HCT116 (cell line): ENCODE data around the gene ACSS2. TPM values are rescaled to one million over a fixed set of nuclear protein-coding genes. Genes with fewer than 3 reads are reported as not detected.

Experiments used
- ATAC-seq: fragments of 200-7000 bp; cut with Tn5 transposase; 2 replicates; pipeline ENCODE4 v1.9.1; 2020; ENCODE audit warnings: mild to moderate bottlenecking, moderate library complexity
- BruUV-seq: library from RNA; stranded (reverse); fragments of 400-500 nt; replicated peaks from 2 replicates; lab custom pipeline; 2021; lab: Mats Ljungman, UMichigan
- CTCF ChIA-PET: fragments of 300-600 bp; sonication (Branson Sonifier 250); formaldehyde crosslinking; loops from one replicate; lab custom pipeline; 2021; ENCODE audit warnings: antibody characterized with exemption; lab: Charles Lee
- POLR2A ChIA-PET: fragments of 300-600, 350-600 bp; sonication (Branson Sonifier 250); formaldehyde crosslinking; loops from one replicate; lab custom pipeline; 2021; ENCODE audit warnings: antibody characterized with exemption; lab: Charles Lee
- RAD21 ChIA-PET, 2 experiments: fragments of 300-600 bp; sonication (Branson Sonifier 250); formaldehyde crosslinking; loops; one replicate each; lab custom pipeline; 2023; ENCODE audit warnings: low total read pairs in 2 of 2; ENCODE audit not compliant: uncharacterized antibody in 2 of 2, unreplicated experiment in 2 of 2, low non-redundant PET in 1 of 2; lab: Charles Lee
- DNase-seq: peaks from one replicate; pipeline ENCODE4 v3.0.0-alpha.2; 2010; ENCODE audit warnings: low read depth, low spot score
- H2AFZ ChIP-seq: fragments of 200-600 bp; shearing (Covaris generic), sonication (generic); 2 replicates; pipeline ENCODE4 v1.6.1; 2017; ENCODE audit warnings: low read depth, mixed run types, mixed read lengths, antibody characterized with exemption, low read length; ENCODE audit not compliant: poor library complexity, severe bottlenecking
- H3K27ac ChIP-seq: 2 replicates; pipeline ENCODE4 v1.5.1; 2012; ENCODE audit warnings: low read depth, low read length
- H3K27me3 ChIP-seq: fragments of 200-600 bp; sonication (generic); 2 replicates; pipeline ENCODE4 v1.6.1; 2016; ENCODE audit warnings: mixed run types, low read length, mixed read lengths; ENCODE audit not compliant: insufficient read depth
- H3K36me3 ChIP-seq, 2 experiments: fragments of 200-500 bp in 1 of 2; fragments of 200-600 bp in 1 of 2; sonication (Bioruptor generic) in 1 of 2; sonication (generic) in 1 of 2; 2 replicates each; pipeline versions ENCODE4 v1.5.1 to v1.6.1; 2014 to 2016; ENCODE audit warnings: low read length in 2 of 2, inconsistent platforms in 1 of 2, mixed read lengths in 1 of 2, mixed run types in 1 of 2; ENCODE audit not compliant: insufficient read depth in 2 of 2, control insufficient read depth in 1 of 2
- H3K4me1 ChIP-seq, 2 experiments: fragments of 200-600 bp in 1 of 2; sonication (generic) in 1 of 2; 2 replicates each; pipeline versions ENCODE4 v1.5.1 to v1.6.1; 2012 to 2017; ENCODE audit warnings: low read length in 2 of 2, inconsistent platforms in 1 of 2, mild to moderate bottlenecking in 1 of 2, mixed read lengths in 1 of 2, mixed run types in 1 of 2, moderate library complexity in 1 of 2; ENCODE audit not compliant: insufficient read depth in 2 of 2, control insufficient read depth in 1 of 2
- H3K4me2 ChIP-seq: fragments of 200-600 bp; sonication (generic); 2 replicates; pipeline ENCODE4 v1.6.1; 2017; ENCODE audit warnings: mixed run types, low read length, mixed read lengths
- H3K4me3 ChIP-seq, 2 experiments: fragments of 200-600 bp in 1 of 2; sonication (generic) in 1 of 2; replicated peaks in 1 of 2; 2 replicates each; pipeline ENCODE4 v1.5.1; 2011 to 2016; ENCODE audit warnings: low read length in 2 of 2, control low read depth in 1 of 2, low read depth in 1 of 2, mild to moderate bottlenecking in 1 of 2, mixed read lengths in 1 of 2, mixed run types in 1 of 2
- H3K79me2 ChIP-seq: fragments of 200-600 bp; sonication (generic); 2 replicates; pipeline ENCODE4 v1.6.1; 2017; ENCODE audit warnings: mild to moderate bottlenecking, mixed run types, low read length, moderate library complexity, mixed read lengths; ENCODE audit not compliant: insufficient read depth
- H3K9ac ChIP-seq: fragments of 200-600 bp; sonication (generic); 2 replicates; pipeline ENCODE4 v1.6.1; 2016; ENCODE audit warnings: low read length, mixed read lengths
- H3K9me2 ChIP-seq: fragments of 200-600 bp; sonication (generic), shearing (Covaris generic); 2 replicates; pipeline ENCODE4 v1.6.1; 2017; ENCODE audit warnings: mixed run types, mild to moderate bottlenecking, moderate library complexity; ENCODE audit not compliant: insufficient read depth
- H3K9me3 ChIP-seq, 2 experiments: fragments of 200-500 bp in 1 of 2; fragments of 200-600 bp in 1 of 2; sonication (Bioruptor generic) in 1 of 2; sonication (generic) in 1 of 2; 2 replicates each; pipeline ENCODE4 v1.6.1; 2014 to 2017; ENCODE audit warnings: low read length in 2 of 2, mixed read lengths in 2 of 2, inconsistent platforms in 1 of 2, low read depth in 1 of 2, mild to moderate bottlenecking in 1 of 2, mixed run types in 1 of 2, moderate library complexity in 1 of 2; ENCODE audit not compliant: control insufficient read depth in 1 of 2, insufficient read depth in 1 of 2
- H4K20me1 ChIP-seq: fragments of 200-600 bp; sonication (generic), shearing (Covaris generic); 2 replicates; pipeline ENCODE4 v1.6.1; 2017; ENCODE audit warnings: mixed run types, mild to moderate bottlenecking, moderate library complexity; ENCODE audit not compliant: insufficient read depth
- CBX3 ChIP-seq: IDR thresholded peaks from 2 replicates; pipeline ENCODE4 v1.6.1; 2012; ENCODE audit warnings: low read depth
- CEBPB ChIP-seq: IDR thresholded peaks from 2 replicates; pipeline ENCODE4 v1.6.1; 2012; ENCODE audit warnings: low read depth
- ELF1 ChIP-seq: IDR thresholded peaks from 2 replicates; pipeline ENCODE4 v1.6.1; 2012; ENCODE audit warnings: low read depth, borderline replicate concordance
- EZH2phosphoT487 ChIP-seq: fragments of 200-600 bp; IDR thresholded peaks from 2 replicates; pipeline ENCODE4 v1.6.1; 2018; ENCODE audit warnings: antibody characterized with exemption, borderline replicate concordance
- FOSL1 ChIP-seq: IDR thresholded peaks from 2 replicates; pipeline ENCODE4 v1.6.1; 2012; ENCODE audit warnings: low read depth
- POLR2A ChIP-seq: IDR thresholded peaks from 2 replicates; pipeline ENCODE4 v1.7.0; 2011; ENCODE audit warnings: borderline replicate concordance; ENCODE audit not compliant: insufficient read depth, insufficient read length; ENCODE audit errors: extremely low read depth
- SP1 ChIP-seq: IDR thresholded peaks from 2 replicates; pipeline ENCODE4 v1.6.1; 2012; ENCODE audit warnings: low read depth
- SRF ChIP-seq: IDR thresholded peaks from 2 replicates; pipeline ENCODE4 v1.6.1; 2012; ENCODE audit warnings: low read depth
- ZFX ChIP-seq: fragments of 450-650 bp; IDR thresholded peaks from 2 replicates; pipeline ENCODE4 v1.6.1; 2017
- ZNF274 ChIP-seq: fragments of 200-500 bp; sonication (Bioruptor generic); IDR thresholded peaks from 2 replicates; pipeline ENCODE4 v1.6.1; 2014; ENCODE audit warnings: mild to moderate bottlenecking, low read depth, low read length, inconsistent platforms
- intact Hi-C: fragments of 100-400 bp; cut with micrococcal nuclease; formaldehyde crosslinking; loops from 2 replicates; pipeline ENCODE4 v1.10.0; 2022
- total RNA-seq: library from RNA; stranded (reverse); gene quantifications from one replicate; pipeline ENCODE4 v1.2.1, GENCODE V29; 2021; ENCODE audit not compliant: unreplicated experiment
- TF ChIP-seq, protein P1 (sequence below), 3 experiments: fragments of 200-600 bp in 1 of 3; sonication (generic) in 1 of 3; IDR thresholded peaks in 2 of 3; conservative IDR thresholded peaks in 1 of 3; 2 replicates each; pipeline ENCODE4 v1.5.1; 2012 to 2017; ENCODE audit warnings: low read depth in 2 of 3, low read length in 2 of 3, antibody characterized with exemption in 1 of 3, borderline replicate concordance in 1 of 3, control low read depth in 1 of 3, mild to moderate bottlenecking in 1 of 3, mixed read lengths in 1 of 3, mixed run types in 1 of 3, moderate library complexity in 1 of 3; ENCODE audit not compliant: insufficient read depth in 1 of 3
- TF ChIP-seq, protein P2 (sequence below): IDR thresholded peaks from 2 replicates; pipeline ENCODE4 v1.6.1; 2012; ENCODE audit warnings: low read depth
- TF ChIP-seq, protein P3 (sequence below): IDR thresholded peaks from 2 replicates; pipeline ENCODE4 v1.6.1; 2012
- TF ChIP-seq, protein P4 (sequence below): IDR thresholded peaks from 2 replicates; pipeline ENCODE4 v1.6.1; 2011; ENCODE audit warnings: mild to moderate bottlenecking, low read length, moderate library complexity; ENCODE audit not compliant: insufficient replicate concordance; ENCODE audit errors: extremely low read depth

The ACSS2 gene
- total RNA-seq, 1 experiment from 2014 or later = 71.7 TPM

DNA sequence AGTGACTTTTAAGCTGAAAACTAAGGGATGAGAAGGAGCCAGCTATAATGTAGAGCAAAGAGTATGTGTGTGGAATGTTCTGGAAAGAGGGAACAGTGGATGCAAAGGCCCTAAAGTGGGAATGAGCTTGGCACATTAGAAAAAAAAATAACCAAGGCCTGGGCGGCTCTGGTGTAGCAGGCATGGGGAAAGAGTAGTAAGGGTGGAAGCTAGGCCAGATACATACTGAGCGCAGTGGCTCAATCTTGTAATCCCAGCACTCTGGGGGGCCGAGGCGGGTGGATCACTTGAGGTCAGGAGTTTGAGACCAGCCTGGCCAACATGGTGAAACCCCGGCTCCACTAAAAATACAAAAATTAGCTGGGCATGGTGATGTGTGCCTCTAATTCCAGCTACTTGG, 12.2 kb upstream of the ACSS2 start:
- ChIA-PET CTCF (interaction anchor here (1.3 kb wide), 1 partner anchor 9 kb away, joined by 5 read pairs; the partner anchor contains the start of gene GGT7), RAD21 (no interaction called here), POLR2A (no interaction called here)
- no peaks in the 10 kb centered on the region for H3K79me2 ChIP-seq
- no peak overlapping the region for H3K4me3 ChIP-seq
- H3K27ac ChIP-seq = no peak overlapping the region
- H3K27me3 ChIP-seq = no peaks in the 10 kb centered on the region
- H3K9me3 ChIP-seq = no peaks in the 10 kb centered on the region
- ATAC-seq (no peak), DNase-seq (no peak)
- intact Hi-C loops = no loop called here
- H3K9me2 ChIP-seq = no peaks in the 10 kb centered on the region
- H3K4me1 ChIP-seq = no peaks in the 10 kb centered on the region
- no peak overlapping the region for H2AFZ ChIP-seq
- no peaks in the 10 kb centered on the region for H4K20me1 ChIP-seq
- no TSS peak for BruUV-seq
- no peak overlapping the region for H3K9ac ChIP-seq
- H3K36me3 ChIP-seq = no peaks in the 10 kb centered on the region; a peak in 1 of 4 replicates
- TF ChIP-seq EZH2phosphoT487 (no peak), SRF (no peak), FOSL1 (no peak), POLR2A (no peak), ZFX (no peak), ZNF274 (no peak), ELF1 (no peak), CBX3 (no peak), SP1 (no peak), CEBPB (no peak)
- TF ChIP-seq, protein P1, sequence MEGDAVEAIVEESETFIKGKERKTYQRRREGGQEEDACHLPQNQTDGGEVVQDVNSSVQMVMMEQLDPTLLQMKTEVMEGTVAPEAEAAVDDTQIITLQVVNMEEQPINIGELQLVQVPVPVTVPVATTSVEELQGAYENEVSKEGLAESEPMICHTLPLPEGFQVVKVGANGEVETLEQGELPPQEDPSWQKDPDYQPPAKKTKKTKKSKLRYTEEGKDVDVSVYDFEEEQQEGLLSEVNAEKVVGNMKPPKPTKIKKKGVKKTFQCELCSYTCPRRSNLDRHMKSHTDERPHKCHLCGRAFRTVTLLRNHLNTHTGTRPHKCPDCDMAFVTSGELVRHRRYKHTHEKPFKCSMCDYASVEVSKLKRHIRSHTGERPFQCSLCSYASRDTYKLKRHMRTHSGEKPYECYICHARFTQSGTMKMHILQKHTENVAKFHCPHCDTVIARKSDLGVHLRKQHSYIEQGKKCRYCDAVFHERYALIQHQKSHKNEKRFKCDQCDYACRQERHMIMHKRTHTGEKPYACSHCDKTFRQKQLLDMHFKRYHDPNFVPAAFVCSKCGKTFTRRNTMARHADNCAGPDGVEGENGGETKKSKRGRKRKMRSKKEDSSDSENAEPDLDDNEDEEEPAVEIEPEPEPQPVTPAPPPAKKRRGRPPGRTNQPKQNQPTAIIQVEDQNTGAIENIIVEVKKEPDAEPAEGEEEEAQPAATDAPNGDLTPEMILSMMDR (IDR thresholded peaks at IDR 0.05 in 2 of 3, conservative IDR thresholded peaks at IDR 0.05 in 1 of 3; ENCODE audit: borderline replicate concordance in 1 of 3, insufficient read depth in 1 of 3, low read depth in 2 of 3, low read length in 2 of 3) = no peak
- TF ChIP-seq, protein P2, sequence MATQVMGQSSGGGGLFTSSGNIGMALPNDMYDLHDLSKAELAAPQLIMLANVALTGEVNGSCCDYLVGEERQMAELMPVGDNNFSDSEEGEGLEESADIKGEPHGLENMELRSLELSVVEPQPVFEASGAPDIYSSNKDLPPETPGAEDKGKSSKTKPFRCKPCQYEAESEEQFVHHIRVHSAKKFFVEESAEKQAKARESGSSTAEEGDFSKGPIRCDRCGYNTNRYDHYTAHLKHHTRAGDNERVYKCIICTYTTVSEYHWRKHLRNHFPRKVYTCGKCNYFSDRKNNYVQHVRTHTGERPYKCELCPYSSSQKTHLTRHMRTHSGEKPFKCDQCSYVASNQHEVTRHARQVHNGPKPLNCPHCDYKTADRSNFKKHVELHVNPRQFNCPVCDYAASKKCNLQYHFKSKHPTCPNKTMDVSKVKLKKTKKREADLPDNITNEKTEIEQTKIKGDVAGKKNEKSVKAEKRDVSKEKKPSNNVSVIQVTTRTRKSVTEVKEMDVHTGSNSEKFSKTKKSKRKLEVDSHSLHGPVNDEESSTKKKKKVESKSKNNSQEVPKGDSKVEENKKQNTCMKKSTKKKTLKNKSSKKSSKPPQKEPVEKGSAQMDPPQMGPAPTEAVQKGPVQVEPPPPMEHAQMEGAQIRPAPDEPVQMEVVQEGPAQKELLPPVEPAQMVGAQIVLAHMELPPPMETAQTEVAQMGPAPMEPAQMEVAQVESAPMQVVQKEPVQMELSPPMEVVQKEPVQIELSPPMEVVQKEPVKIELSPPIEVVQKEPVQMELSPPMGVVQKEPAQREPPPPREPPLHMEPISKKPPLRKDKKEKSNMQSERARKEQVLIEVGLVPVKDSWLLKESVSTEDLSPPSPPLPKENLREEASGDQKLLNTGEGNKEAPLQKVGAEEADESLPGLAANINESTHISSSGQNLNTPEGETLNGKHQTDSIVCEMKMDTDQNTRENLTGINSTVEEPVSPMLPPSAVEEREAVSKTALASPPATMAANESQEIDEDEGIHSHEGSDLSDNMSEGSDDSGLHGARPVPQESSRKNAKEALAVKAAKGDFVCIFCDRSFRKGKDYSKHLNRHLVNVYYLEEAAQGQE = no peak
- TF ChIP-seq, protein P3, sequence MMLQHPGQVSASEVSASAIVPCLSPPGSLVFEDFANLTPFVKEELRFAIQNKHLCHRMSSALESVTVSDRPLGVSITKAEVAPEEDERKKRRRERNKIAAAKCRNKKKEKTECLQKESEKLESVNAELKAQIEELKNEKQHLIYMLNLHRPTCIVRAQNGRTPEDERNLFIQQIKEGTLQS = no peak
- TF ChIP-seq, protein P4, sequence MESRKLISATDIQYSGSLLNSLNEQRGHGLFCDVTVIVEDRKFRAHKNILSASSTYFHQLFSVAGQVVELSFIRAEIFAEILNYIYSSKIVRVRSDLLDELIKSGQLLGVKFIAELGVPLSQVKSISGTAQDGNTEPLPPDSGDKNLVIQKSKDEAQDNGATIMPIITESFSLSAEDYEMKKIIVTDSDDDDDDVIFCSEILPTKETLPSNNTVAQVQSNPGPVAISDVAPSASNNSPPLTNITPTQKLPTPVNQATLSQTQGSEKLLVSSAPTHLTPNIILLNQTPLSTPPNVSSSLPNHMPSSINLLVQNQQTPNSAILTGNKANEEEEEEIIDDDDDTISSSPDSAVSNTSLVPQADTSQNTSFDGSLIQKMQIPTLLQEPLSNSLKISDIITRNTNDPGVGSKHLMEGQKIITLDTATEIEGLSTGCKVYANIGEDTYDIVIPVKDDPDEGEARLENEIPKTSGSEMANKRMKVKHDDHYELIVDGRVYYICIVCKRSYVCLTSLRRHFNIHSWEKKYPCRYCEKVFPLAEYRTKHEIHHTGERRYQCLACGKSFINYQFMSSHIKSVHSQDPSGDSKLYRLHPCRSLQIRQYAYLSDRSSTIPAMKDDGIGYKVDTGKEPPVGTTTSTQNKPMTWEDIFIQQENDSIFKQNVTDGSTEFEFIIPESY = no peak
- H3K4me2 ChIP-seq = no peak overlapping the region
